HG02884 (cell line): ENCODE data around the gene SCRT2.
"Not testable (repeated sequence)": the region's sequence is repeated elsewhere in the genome, so short reads cannot be mapped to it uniquely, and the experiment has no call there.

ENCODE experiments used
- ATAC-seq: cut with Tn5 transposase; IDR thresholded peaks from one replicate; pipeline ENCODE4 v1.9.1; 2021; ENCODE audit warnings: mild to moderate bottlenecking, moderate library complexity; ENCODE audit not compliant: unreplicated experiment

SCRT2 gene

DNA sequence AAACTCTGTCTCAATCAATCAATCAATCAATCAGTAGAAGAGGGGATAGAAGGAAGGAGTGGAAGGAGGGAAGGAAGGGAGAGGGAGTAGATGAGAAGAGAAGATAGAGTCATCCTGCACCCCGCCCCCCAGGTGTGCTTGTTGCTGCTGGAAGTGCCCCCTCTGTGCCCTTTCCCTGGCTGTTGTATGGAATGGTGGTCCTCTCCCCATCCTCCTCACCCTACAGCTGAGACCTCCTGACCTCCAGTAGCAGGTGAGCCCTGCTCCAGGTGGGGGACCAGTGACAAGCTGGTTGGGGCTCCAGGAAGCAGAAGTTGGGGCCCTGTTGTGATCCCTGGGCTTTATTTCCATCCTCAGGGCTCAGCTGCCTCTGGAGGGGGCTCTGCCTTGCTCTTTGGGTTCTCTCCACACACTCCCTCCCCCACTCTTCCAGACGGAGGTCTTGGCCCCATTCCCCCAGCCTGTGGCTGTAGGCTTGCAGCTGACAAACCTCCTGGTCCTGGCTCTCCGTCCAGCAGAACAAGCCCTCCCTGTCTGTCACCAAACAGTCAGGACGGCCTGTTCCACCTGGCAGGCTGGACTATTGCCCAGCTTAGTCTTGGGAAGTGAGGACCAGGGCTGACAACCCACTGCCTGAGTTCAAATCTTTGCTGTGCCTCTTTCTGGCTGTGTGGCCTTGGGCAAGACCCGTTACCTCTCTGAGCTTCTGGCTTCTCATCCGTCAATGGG lies 26.0 kb upstream of the SCRT2 start:
- ATAC-seq = no peak

DNA sequence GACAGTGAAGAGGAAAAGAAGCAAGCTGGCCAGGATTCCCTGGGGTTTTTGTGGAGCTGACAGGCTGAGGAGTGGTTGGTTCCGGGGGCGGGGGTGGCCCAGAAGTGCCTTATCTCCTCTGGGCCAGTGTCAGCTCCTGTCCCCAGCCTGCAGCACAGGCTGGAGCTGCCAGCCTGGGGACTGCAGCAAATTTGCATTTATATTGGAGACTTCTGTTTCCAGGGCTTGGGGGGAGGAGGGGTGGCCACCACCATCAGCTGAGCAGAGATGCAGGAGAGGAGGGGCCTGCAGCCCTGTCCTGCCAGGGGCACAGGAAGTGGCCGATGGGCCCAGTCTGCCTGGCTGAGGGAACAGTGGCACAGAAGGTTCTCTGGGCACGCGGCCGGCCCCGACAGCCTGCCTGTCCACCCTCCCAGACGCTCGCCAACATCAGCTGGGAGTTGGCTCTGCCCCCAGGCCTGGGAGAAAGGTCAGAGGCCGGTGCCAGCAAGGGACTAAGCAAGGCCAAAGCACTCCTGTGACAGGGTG lies 24.3 kb upstream of the SCRT2 start:
- ATAC-seq = no peak

DNA sequence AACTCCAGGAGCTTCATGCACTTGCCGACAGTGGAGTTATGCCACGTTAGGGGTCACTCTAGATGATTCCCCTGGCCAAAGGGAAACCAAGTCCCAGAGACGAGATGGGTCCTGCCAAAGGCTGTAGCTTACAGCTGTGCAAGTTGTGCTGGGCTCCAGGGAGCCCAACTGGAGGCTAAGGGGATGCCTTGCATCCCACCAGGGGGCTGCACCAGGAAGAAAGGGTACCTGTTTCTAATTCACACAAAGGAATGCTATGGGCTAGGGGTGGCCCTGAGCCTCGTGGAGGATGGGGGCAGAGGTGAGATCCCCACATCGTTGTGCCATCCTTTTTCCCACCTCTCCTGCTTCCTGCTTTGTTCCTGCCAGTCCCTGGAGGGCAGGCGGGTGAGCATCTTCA lies 23.7 kb upstream of the SCRT2 start:
- no peak for ATAC-seq

DNA sequence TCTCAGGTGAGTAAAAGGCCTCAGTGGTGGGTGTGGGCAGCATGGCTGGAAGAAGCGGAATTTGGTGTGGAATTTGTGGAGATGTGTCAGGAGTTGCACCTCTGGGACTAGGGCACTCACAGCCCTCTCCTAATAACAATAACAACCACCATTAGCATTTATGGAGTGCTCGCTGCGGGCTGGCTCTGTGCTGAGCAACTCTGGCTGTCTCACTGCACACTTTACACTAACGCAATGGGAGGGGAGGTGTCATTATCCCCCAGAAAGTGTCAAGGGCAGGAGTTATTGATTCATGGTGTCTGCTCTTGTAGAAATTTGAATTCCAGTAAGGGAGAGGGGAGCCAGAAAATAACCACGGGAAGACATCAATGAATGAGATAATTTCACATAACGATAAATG lies 22.7 kb upstream of the SCRT2 start:
- ATAC-seq = no peak

DNA sequence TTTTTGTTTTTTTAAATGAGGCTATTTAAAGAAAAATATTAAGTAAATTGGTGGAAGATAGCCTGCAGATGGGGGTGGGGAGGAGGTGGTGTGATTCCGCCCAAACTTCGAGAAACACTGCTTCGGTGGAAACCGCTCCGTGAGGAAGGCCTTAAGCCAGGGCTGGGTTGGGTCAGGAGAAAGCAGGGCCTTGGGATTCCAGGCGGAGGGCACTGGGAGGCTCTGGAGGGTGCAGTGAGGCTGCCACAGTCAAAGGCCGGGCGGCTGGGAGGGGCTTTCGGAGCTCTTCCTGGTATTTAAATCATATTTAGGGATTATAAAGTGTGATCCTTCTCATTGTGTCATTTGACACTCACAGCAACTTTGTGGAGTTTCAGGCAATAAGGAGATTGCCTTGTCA lies 22.2 kb upstream of the SCRT2 start:
- no peak for ATAC-seq

- no peak for ATAC-seq
These were observed 19.7 kb upstream of the SCRT2 start for GRCh38 chr20:695165-695866.

- no peak for ATAC-seq
These were observed 18.9 kb upstream of the SCRT2 start for GRCh38 chr20:694496-694895.

DNA sequence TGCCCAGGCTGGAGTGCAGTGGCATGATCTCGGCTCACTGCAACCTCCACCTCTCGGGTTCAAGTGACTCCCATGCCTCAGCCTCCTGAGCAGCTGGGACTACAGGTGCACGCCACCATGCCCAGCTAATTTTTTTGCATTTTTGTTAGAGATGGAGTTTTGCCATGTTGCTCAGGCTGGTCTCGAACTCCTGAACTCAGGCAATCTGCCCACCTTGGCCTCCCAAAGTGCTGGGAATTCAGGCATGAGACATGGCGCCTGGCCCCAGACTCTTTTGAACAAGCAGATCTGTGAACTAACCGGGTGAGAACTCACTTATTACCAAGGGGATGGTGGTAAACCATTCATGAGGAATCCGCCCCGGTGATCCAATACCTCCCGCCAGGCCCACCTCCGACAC lies 18.2 kb upstream of the SCRT2 start:
- ATAC-seq = not testable (repeated sequence)

- ATAC-seq = no peak
These were observed 16.4 kb upstream of the SCRT2 start for GRCh38 chr20:692044-692443.

- no peak for ATAC-seq
These were observed 14.3 kb upstream of the SCRT2 start for GRCh38 chr20:689947-690346.

DNA sequence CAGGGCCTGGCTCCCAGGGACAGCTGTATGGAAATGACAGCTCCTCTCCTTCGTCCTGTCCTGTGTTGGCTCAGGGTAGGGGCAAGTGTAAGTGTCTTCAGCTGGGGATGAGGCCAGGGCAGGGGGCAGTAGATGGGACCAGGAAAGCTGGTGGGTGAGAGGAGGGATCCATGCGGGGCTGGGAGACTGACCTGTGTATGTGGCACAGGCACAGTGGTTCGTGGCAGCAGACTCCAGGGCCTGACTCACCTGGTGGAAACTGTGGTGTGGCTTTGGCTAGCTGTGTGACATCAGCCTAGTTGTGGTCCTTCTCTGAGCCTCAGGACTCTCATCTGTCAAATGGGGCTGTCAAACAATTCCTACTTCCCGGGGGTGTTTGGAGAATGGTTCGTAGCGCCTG lies 13.7 kb upstream of the SCRT2 start:
- no peak for ATAC-seq

DNA sequence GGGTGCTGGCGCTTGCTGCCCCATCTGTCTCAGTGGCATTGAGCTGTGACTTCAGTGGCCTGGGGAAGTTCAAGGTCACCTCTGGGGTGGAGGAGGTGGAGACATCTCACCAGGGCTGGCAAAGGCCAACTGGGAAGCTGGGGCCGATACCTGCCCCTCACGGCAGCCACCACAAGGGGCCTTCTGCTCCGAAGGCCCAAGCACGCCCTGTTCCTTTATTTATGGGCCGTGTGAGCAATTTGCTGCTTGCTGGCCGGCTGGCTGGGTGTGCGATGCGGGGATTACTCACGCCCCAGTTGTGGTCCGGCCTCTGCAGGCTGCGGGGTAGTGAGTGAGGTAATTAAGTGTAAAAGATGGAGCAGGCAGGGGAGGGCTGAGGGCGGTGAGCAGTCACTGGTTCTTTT lies 13.2 kb upstream of the SCRT2 start:
- no peak for ATAC-seq

- ATAC-seq = no peak
These were observed 12.0 kb upstream of the SCRT2 start for GRCh38 chr20:687468-688203.

DNA sequence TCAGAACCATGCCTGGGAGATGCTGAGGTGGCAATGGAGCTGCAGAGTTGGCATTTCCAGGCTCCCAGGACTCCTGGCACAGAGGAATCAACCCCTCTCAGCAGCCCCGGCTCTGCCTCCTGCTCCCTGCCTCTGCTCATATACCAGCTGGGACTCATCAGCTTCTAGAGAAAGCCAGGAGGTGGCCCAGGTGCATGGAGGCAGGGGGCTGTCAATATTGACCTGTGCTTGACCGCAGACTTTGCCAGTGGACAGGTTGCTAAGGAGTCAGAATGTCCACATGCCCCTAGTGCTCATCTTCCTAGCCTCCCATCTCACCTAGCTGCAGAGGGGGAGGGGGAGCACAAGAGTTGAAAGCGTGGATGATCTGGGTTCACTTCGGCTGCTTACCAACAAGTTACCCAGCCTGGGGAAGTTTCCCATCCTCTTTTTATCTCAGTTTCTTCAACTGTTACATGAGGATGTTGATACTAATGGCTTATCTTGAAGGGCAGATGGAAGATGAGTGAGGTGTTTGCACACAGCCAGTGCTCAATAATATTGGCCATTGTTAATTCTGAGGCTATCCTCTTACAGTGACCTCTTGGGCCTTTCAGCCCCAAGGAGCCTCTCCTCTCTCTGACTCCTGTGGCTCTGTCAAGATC lies 9.2 kb upstream of the SCRT2 start:
- ATAC-seq = no peak

- ATAC-seq = no peak
These were observed 6.5 kb upstream of the SCRT2 start for GRCh38 chr20:682123-682522.

GRCh38 chr20:680638-681187 lies 5.1 kb upstream of the SCRT2 start:
- ATAC-seq = no peak

DNA sequence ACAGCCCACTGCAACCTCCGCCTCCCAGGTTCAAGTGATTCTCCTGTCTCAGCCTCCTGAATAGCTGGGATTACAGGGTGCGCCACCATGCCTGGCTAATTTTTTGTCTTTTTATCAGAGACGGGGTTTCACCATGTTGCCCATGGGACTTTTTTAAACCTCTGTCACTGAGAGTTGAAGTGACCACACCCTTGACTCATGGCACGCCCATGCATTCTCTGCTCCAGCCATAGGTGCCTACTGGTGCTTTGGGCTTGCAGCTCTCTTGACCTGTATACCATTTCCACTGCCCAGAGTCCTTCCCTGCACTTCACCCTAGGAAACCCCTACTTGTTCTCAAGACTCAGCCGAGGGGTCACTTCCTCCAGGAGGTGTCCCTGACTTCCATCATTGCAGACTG lies 2.4 kb upstream of the SCRT2 start:
- no peak for ATAC-seq

DNA sequence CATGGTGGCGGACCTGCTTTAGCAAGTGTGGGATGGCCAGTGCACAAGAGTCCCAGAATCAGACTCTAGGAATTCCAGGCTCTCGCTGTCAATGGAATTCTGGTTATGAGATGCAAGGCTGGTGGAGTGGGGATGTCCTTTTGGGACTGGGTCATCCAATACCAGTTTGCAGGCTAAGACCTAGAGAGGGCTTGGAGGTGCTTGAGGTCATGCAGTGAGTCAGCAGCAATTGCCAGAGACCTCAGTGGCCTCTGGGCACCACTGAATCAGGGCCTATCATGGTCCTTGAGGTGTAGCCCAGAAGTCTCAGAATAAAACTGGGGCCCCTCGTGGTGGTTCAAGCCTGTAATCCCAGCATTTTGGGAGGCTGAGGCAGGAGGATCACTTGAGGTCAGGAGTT lies 1.4 kb upstream of the SCRT2 start:
- ATAC-seq = no peak

DNA sequence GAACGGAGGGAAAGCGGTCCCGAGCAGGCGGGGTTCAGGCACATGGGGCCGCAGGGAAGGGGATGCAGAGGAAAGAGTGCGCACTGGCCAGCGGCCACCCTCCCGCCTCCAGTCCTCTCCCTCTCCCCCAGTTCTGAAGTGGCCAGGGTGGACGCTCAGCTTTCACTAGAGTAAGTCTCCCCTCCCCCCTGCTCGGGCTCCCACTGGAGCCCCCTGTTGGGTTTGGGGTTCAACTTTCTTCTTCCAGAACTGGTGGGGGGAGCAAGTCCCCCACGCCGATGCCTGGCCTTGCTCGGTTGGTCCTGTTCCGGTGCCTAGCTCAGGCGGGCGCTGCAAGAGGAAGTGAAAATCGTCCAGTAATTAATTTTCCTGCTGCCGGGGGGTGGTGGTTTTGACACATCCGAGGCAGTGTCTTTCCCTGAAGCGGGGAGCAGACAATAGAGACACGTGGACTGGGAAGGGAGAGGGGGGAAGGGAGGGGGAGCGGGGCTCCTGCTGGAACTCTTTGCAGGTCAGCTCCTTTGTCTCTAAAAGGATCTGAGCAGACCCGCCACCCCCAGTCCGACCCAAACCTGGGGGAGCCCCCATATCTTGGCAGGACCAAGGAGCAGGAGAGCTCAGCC lies 824 bp upstream of the SCRT2 start:
- no peak for ATAC-seq

- no peak for ATAC-seq
These were observed 559 bp downstream of the SCRT2 start for GRCh38 chr20:675033-675452.

DNA sequence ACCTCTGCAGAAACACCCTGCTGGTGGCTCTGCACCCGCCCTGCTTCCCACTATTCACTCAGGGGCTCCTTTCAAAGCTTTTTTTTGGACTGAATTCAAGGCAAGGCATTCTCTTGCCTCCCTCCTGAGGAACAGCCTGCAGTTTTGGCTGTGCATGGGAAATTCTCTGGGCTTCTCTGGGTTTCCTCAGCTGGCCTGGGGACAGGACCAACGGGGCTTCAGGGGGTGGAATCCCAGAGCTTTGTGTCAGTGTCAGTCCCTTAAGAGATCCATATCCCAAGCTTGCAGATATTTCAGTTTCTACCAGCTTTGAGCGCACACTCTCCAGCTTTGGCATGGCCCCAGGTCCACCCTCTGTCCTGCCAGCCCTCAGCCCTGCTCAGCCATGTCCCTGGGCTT lies 2.0 kb downstream of the SCRT2 start:
- ATAC-seq = no peak
